GM12878 (cell line): ENCODE results near the gene SCAF8. TPM values are rescaled to one million over a fixed set of nuclear protein-coding genes. Genes with fewer than 3 reads are reported as not detected.

ENCODE experiments used
- DPF2 ChIP-seq: fragments of 450-650 bp; IDR thresholded peaks from 2 replicates; pipeline ENCODE4 v1.6.1; 2017; ENCODE audit warnings: mild to moderate bottlenecking
- GABPA ChIP-seq: IDR thresholded peaks from 2 replicates; pipeline ENCODE4 v1.6.1; 2014; ENCODE audit warnings: antibody characterized with exemption, low read depth, mild to moderate bottlenecking, inconsistent platforms
- JUND ChIP-seq: IDR thresholded peaks from 2 replicates; pipeline ENCODE4 v1.6.1; 2012; ENCODE audit warnings: low read depth, mild to moderate bottlenecking, low read length, improper control_type of control experiment, moderate library complexity
- KAT2A ChIP-seq: conservative IDR thresholded peaks from 2 replicates; pipeline ENCODE4 v1.6.1; 2011; ENCODE audit warnings: low read depth, low read length; ENCODE audit not compliant: control insufficient read depth
- KLF5 ChIP-seq: fragments of 450-650 bp; IDR thresholded peaks from 2 replicates; pipeline ENCODE4 v1.6.1; 2014; ENCODE audit warnings: mild to moderate bottlenecking; ENCODE audit not compliant: partially characterized antibody
- MEF2B ChIP-seq: fragments of 450-650 bp; IDR thresholded peaks from 2 replicates; pipeline ENCODE4 v1.6.1; 2018; ENCODE audit warnings: mild to moderate bottlenecking, moderate library complexity; ENCODE audit not compliant: partially characterized antibody, poor library complexity, severe bottlenecking
- MXI1 ChIP-seq: fragments of 150-350 bp; IDR thresholded peaks from 2 replicates; pipeline ENCODE4 v1.6.1; 2011; ENCODE audit warnings: low read depth, mild to moderate bottlenecking, inconsistent platforms, low read length, improper control_type of control experiment
- NFIC ChIP-seq: IDR thresholded peaks from 2 replicates; pipeline ENCODE4 v1.6.1; 2012; ENCODE audit warnings: low read depth, mild to moderate bottlenecking, inconsistent platforms, low read length, moderate library complexity
- NFYB ChIP-seq: IDR thresholded peaks from 2 replicates; pipeline ENCODE4 v1.6.1; 2011; ENCODE audit warnings: low read depth, mild to moderate bottlenecking, low read length, improper control_type of control experiment, moderate library complexity; ENCODE audit not compliant: insufficient read depth
- NR2F1 ChIP-seq: fragments of 450-650 bp; conservative IDR thresholded peaks from 2 replicates; pipeline ENCODE4 v1.6.1; 2017; ENCODE audit warnings: mild to moderate bottlenecking
- PML ChIP-seq: IDR thresholded peaks from 2 replicates; pipeline ENCODE4 v1.6.1; 2012; ENCODE audit warnings: low read length, inconsistent platforms
- RB1 ChIP-seq: fragments of 450-650 bp; formaldehyde crosslinking; IDR thresholded peaks from 2 replicates; pipeline ENCODE4 v1.6.1; 2017; ENCODE audit warnings: mild to moderate bottlenecking, borderline replicate concordance
- RFX5 ChIP-seq: IDR thresholded peaks from 2 replicates; pipeline ENCODE4 v1.6.1; 2011; ENCODE audit warnings: low read depth, low read length, improper control_type of control experiment
- RUNX3 ChIP-seq: IDR thresholded peaks from 2 replicates; pipeline ENCODE4 v1.6.1; 2012; ENCODE audit warnings: low read length, inconsistent platforms
- SMAD1 ChIP-seq: fragments of 450-650 bp; IDR thresholded peaks from 2 replicates; pipeline ENCODE4 v1.6.1; 2018; ENCODE audit warnings: mild to moderate bottlenecking, low read depth; ENCODE audit not compliant: partially characterized antibody
- SREBF1 ChIP-seq: IDR thresholded peaks from 2 replicates; pipeline ENCODE4 v1.6.1; 2012; ENCODE audit warnings: mild to moderate bottlenecking, low read length
- TBL1XR1 ChIP-seq: IDR thresholded peaks from 2 replicates; pipeline ENCODE4 v1.6.1; 2012; ENCODE audit warnings: low read depth, low read length, improper control_type of control experiment
- YY1 ChIP-seq: IDR thresholded peaks from 2 replicates; pipeline ENCODE4 v1.6.1; 2011; ENCODE audit warnings: low read depth, mild to moderate bottlenecking, low read length
- ZNF24 ChIP-seq: fragments of 450-650 bp; IDR thresholded peaks from 2 replicates; pipeline ENCODE4 v1.6.1; 2017; ENCODE audit warnings: antibody characterized with exemption, mild to moderate bottlenecking
- polyA plus RNA-seq, 11 experiments: library from polyadenylated mRNA; depleted of rRNA in 4 of 11; unstranded in 6 of 11; stranded (reverse) in 5 of 11; fragments of >200 nt; fragmentation: Nextera tagmentation in 4 of 11; fragmentation: Illumina TruSeq in 1 of 11; extraction: Ambion mirVana in 4 of 11; extraction: Trizol in 1 of 11; gene quantifications; 1 replicate in 1 of 11; 2 replicates in 10 of 11; pipeline versions ENCODE4 v1.2.1 to v1.2.3, GENCODE V29; 2011 to 2016; ENCODE audit warnings: inconsistent platforms in 2 of 11, missing spikeins in 2 of 11, low read depth in 1 of 11
- total RNA-seq, 4 experiments: library from RNA; depleted of rRNA in 3 of 4; stranded (reverse); fragments of >200 nt in 3 of 4; fragmentation: Illumina TruSeq in 1 of 4; extraction: Trizol in 1 of 4; gene quantifications; 2 replicates each; pipeline versions ENCODE4 v1.2.1 to v1.2.3, GENCODE V29; 2013 to 2021
- TF ChIP-seq, protein P1 (sequence below): IDR thresholded peaks from 2 replicates; pipeline ENCODE4 v1.6.1; 2012; ENCODE audit warnings: low read depth, low read length, improper control_type of control experiment
- TF ChIP-seq, protein P2 (sequence below): fragments of 450-650 bp; IDR thresholded peaks from 2 replicates; pipeline ENCODE4 v1.6.1; 2016; ENCODE audit warnings: mild to moderate bottlenecking, moderate library complexity, borderline replicate concordance
- TF ChIP-seq, protein P3 (sequence below): IDR thresholded peaks from 2 replicates; pipeline ENCODE4 v1.6.1; 2011; ENCODE audit warnings: low read depth, mild to moderate bottlenecking, low read length, moderate library complexity, borderline replicate concordance; ENCODE audit errors: extremely low read depth
- TF ChIP-seq, protein P4 (sequence below): fragments of 450-650 bp; IDR thresholded peaks from 2 replicates; pipeline ENCODE4 v1.6.1; 2018; ENCODE audit warnings: borderline replicate concordance, mild to moderate bottlenecking; ENCODE audit not compliant: partially characterized antibody

The SCAF8 gene
- total and polyA plus RNA-seq, 10 of the 15 experiments (the other 5 are each of a cell fraction or from before 2014, with no cell fraction given), result 8.1 to 28.8 (median 15.9) TPM

DNA sequence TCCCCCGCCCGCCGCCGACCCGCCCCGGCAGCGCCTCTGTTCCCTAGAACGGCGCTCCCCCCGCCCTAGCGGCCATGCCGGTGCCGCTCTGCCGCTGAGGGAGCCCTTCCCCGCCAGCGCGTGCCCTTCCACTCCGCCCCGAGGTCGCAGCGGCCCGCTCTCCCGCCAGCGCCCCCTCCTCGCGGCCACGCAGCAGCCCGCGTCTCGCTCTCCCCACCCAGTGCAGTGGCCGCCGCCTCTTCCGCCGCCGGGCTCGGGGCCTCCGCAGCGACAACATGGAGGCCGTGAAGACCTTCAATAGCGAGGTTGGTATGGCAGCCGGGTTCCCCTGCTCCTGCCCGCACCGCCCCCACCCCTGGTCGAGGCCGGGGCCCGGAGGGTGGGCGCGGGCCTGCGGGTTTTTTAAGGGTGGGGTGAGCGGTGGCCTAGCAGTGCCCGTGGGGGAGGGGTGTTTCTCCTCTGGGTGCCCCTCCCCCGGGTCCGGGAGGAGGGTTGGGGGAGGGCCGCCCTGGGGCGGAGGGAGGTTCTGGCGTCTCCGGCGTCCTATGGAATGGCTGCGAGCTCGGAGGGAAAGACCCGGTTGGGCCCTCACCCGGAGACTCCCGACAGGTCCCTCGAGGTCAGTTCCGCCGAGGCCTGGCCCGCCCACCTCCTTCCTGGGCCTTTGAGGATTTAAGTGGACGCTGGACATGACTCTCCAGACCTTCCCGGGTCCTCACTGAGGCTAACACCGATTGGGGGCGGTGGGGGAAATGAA lies 588 bp downstream of the SCAF8 start (continued):
- TF ChIP-seq, protein P1, sequence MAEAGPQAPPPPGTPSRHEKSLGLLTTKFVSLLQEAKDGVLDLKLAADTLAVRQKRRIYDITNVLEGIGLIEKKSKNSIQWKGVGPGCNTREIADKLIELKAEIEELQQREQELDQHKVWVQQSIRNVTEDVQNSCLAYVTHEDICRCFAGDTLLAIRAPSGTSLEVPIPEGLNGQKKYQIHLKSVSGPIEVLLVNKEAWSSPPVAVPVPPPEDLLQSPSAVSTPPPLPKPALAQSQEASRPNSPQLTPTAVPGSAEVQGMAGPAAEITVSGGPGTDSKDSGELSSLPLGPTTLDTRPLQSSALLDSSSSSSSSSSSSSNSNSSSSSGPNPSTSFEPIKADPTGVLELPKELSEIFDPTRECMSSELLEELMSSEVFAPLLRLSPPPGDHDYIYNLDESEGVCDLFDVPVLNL, result no peak
- TF ChIP-seq NR2F1, result peak; percentile 45; the same call in 1 of the 2 replicates
- no peak for TF ChIP-seq TBL1XR1
- no peak for TF ChIP-seq SMAD1
- TF ChIP-seq, protein P2, sequence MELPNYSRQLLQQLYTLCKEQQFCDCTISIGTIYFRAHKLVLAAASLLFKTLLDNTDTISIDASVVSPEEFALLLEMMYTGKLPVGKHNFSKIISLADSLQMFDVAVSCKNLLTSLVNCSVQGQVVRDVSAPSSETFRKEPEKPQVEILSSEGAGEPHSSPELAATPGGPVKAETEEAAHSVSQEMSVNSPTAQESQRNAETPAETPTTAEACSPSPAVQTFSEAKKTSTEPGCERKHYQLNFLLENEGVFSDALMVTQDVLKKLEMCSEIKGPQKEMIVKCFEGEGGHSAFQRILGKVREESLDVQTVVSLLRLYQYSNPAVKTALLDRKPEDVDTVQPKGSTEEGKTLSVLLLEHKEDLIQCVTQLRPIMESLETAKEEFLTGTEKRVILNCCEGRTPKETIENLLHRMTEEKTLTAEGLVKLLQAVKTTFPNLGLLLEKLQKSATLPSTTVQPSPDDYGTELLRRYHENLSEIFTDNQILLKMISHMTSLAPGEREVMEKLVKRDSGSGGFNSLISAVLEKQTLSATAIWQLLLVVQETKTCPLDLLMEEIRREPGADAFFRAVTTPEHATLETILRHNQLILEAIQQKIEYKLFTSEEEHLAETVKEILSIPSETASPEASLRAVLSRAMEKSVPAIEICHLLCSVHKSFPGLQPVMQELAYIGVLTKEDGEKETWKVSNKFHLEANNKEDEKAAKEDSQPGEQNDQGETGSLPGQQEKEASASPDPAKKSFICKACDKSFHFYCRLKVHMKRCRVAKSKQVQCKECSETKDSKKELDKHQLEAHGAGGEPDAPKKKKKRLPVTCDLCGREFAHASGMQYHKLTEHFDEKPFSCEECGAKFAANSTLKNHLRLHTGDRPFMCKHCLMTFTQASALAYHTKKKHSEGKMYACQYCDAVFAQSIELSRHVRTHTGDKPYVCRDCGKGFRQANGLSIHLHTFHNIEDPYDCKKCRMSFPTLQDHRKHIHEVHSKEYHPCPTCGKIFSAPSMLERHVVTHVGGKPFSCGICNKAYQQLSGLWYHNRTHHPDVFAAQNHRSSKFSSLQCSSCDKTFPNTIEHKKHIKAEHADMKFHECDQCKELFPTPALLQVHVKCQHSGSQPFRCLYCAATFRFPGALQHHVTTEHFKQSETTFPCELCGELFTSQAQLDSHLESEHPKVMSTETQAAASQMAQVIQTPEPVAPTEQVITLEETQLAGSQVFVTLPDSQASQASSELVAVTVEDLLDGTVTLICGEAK, result peak; percentile 73
- TF ChIP-seq PML, result no peak; the same call in 1 of the 2 replicates
- 0 out of 2 replicates have a peak, but pooled peaks have one; percentile 28 for TF ChIP-seq MXI1
- TF ChIP-seq KLF5, result no peak
- no peak; the same call in 1 of the 2 replicates for TF ChIP-seq DPF2
- TF ChIP-seq, protein P3, sequence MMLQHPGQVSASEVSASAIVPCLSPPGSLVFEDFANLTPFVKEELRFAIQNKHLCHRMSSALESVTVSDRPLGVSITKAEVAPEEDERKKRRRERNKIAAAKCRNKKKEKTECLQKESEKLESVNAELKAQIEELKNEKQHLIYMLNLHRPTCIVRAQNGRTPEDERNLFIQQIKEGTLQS, result no peak
- no peak for TF ChIP-seq JUND
- peak; percentile 30; the same call in 1 of the 2 replicates for TF ChIP-seq RUNX3
- no peak for TF ChIP-seq MEF2B
- TF ChIP-seq RB1, result peak; percentile 73; the same call in 1 of the 2 replicates
- TF ChIP-seq, protein P4, sequence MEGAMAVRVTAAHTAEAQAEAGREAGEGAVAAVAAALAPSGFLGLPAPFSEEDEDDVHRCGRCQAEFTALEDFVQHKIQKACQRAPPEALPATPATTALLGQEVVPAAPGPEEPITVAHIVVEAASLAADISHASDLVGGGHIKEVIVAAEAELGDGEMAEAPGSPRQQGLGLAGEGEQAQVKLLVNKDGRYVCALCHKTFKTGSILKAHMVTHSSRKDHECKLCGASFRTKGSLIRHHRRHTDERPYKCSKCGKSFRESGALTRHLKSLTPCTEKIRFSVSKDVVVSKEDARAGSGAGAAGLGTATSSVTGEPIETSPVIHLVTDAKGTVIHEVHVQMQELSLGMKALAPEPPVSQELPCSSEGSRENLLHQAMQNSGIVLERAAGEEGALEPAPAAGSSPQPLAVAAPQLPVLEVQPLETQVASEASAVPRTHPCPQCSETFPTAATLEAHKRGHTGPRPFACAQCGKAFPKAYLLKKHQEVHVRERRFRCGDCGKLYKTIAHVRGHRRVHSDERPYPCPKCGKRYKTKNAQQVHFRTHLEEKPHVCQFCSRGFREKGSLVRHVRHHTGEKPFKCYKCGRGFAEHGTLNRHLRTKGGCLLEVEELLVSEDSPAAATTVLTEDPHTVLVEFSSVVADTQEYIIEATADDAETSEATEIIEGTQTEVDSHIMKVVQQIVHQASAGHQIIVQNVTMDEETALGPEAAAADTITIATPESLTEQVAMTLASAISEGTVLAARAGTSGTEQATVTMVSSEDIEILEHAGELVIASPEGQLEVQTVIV, result no peak
- TF ChIP-seq KAT2A, result no peak
- TF ChIP-seq NFYB, result peak; percentile 81
- TF ChIP-seq NFIC, result no peak; the same call in 1 of the 2 replicates
- TF ChIP-seq ZNF24, result no peak
- TF ChIP-seq SREBF1, result no peak
- TF ChIP-seq GABPA, result peak; percentile 82
- TF ChIP-seq YY1, result peak; percentile 75; the same call in 1 of the 2 replicates
- TF ChIP-seq RFX5, result no peak
